ENCODE data around the gene ZNF346.

ZNF346 gene

DNA sequence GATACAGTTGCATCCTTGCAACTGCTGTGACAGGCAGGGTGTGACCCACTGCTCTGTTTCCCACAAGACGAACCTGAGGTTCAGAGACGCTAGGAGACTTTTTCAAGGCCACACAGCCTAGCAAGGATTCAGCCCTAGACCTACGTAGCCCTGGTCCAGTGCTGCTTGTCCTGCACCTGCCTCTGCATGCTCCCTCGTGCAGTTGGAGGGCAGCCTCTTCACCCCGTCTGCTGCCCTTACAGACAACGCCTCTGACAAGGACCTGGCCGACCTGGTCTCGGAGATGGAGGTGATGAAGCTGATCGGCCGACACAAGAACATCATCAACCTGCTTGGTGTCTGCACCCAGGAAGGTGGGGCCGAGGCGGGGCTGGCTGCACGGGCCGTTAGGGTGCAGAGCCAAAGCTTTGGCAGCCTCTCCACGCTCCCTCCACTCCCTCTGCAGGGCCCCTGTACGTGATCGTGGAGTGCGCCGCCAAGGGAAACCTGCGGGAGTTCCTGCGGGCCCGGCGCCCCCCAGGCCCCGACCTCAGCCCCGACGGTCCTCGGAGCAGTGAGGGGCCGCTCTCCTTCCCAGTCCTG is 72.7 kb downstream of the ZNF346 start:
- DNase-seq (ENCODE audit: low spot score): no peak

DNA sequence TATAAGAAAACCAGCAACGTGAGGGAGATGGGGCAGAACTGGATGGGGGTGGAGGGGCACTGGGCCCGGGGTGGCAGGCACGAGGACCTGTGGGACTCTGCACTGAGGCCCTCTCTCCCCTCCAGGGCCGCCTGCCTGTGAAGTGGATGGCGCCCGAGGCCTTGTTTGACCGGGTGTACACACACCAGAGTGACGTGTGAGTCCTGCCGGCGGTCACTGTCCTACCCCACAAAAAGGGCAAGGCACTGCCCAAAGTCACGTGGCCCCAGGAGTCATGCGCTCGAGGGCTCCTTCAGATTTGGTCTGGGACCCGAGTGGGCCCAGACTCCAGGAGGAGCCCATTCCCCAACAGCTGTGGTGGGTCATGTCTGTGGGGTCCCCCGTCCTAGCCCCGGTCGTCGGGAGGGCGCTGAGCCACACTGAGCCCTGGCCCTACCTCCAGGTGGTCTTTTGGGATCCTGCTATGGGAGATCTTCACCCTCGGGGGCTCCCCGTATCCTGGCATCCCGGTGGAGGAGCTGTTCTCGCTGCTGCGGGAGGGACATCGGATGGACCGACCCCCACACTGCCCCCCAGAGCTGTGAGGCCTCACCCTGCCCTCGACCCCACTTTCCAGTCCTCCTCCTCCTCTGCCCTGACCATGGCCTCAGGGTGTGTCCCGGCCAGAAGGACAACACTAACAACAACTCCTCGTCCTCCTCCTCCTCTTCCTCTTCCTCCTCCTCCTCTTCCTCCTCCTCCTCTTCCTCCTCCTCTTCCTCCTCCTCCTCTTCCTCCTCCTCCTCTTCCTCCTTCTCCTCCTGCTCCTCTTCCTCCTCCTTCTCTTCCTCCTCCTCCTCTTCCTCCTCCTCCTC is 73.9 kb downstream of the ZNF346 start:
- no peak for DNase-seq (ENCODE audit: low spot score)

DNA sequence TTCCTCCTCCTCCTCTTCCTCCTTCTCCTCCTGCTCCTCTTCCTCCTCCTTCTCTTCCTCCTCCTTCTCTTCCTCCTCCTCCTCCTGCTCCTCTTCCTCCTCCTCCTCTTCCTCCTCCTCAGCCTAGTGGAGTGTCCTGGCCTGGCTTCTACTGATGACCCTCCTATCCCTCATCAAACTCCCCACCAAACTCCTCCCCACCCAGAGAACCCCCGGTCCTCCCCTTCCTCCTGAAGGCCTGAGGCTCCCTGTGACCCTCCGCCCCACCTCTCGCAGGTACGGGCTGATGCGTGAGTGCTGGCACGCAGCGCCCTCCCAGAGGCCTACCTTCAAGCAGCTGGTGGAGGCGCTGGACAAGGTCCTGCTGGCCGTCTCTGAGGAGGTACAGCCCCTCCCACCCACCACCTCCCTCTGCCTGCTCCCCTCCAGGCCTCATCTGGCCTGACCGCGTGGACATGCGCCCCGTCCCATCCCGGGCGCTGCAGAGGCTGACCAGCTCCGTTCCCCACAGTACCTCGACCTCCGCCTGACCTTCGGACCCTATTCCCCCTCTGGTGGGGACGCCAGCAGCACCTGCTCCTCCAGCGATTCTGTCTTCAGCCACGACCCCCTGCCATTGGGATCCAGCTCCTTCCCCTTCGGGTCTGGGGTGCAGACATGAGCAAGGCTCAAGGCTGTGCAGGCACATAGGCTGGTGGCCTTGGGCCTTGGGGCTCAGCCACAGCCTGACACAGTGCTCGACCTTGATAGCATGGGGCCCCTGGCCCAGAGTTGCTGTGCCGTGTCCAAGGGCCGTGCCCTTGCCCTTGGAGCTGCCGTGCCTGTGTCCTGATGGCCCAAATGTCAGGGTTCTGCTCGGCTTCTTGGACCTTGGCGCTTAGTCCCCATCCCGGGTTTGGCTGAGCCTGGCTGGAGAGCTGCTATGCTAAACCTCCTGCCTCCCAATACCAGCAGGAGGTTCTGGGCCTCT is 74.8 kb downstream of the ZNF346 start:
- no peak for DNase-seq (ENCODE audit: low spot score)

DNA sequence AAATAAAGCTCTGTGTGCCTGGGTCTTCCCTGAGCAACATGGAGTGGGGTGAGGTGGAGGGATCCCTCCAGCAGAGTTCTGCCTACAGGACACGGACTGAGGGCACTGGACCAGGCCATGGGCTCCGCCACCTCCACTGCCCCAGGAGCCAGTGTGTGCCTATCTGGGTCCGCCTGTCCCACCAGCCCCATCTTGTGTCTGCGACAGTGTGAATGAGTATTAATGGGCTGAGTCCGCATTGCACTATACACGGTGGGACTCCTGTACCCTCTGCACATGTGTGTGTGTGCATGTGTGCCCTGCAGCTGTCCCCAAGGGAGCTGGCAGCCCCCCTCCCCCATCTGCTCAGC is 75.6 kb downstream of the ZNF346 start:
- no peak for DNase-seq (ENCODE audit: low spot score)

DNA sequence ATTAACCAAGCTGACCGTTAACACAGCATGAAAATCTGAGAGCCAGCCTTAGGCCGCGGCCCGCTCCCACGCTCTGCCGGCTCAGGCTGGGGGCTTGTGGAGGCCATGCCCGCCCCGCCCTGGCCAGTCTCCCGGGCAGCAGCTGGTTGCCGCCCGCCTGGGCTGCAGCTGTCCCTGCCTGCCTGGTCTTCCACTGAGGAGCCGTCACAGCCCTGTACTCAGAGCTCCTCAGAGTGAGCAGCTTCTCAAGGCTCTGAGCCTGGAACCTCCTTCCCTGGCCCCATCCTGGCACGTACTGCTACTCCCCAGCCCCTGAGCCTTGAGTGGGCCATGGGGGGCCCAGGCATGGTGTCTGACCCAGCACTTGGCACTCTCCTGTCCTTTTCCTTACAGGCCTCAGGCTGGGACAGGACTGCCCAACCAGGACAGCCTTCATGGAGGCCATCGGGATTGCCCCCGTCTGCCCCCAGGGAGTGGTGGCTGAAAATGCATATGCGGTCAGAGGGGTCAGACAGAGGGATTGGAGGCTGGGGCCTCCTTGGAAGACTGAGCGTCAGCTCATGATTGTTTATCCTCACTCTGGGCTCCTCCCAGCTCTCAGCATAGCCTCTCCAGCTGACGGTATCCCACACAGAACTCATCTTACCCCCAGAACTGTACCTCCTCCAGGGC is 76.1 kb downstream of the ZNF346 start:
- DNase-seq (ENCODE audit: low spot score): peak; percentile 44

DNA sequence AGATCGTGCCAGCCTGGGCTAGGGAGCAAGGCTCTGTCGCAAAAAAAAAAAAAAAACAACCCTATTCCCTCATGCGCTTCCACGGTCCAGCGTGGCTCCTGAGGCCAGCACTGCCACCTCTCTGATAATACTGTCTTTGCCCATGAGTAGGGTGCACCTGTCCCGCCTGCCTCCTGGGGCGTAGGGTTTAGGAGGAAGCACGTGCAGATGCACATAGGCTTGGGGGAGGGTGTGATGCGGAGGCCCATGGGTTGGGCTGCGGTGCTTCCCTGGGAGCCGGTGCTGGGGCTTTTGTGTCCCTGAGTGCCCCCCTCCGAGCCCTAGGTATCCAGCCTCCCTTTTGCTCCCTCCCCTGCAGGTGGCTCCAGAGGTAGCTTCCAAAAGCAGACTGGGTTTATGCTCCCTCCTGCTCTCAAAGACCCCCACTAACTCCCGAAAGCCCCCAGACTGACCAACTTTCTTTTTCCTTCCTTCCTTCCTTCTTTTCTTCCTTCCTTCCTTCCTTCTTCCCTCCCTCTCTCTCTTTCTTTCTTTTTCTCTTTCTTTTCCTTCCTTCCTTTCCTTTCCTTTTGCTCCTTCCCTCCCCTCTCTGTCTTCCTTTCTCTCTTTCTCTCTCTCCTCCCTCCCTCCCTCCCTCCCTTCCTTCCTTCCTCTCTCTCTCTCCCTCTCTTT is 77.1 kb downstream of the ZNF346 start:
- DNase-seq (ENCODE audit: low spot score): no peak

DNA sequence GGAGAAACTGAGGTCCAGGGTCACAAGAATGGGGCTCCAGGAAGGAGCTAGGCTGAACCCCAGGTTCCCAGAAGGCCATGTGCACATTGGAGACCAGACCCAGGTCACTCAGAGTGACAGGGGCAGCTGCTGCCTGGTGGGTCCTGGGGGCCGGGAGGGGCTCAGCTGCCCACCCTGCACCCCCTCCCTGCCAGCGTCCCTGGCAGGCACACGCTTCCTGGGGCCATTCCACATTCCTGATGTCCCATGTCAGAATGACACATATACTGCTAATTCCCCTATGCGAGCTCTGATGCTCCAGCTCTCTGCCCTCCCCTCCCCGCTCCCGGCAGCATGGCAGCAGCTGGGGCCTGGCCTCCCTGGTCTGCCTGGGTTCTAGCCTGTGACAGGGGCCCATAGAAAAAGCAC is 78.2 kb downstream of the ZNF346 start:
- DNase-seq (ENCODE audit: low spot score): no peak

DNA sequence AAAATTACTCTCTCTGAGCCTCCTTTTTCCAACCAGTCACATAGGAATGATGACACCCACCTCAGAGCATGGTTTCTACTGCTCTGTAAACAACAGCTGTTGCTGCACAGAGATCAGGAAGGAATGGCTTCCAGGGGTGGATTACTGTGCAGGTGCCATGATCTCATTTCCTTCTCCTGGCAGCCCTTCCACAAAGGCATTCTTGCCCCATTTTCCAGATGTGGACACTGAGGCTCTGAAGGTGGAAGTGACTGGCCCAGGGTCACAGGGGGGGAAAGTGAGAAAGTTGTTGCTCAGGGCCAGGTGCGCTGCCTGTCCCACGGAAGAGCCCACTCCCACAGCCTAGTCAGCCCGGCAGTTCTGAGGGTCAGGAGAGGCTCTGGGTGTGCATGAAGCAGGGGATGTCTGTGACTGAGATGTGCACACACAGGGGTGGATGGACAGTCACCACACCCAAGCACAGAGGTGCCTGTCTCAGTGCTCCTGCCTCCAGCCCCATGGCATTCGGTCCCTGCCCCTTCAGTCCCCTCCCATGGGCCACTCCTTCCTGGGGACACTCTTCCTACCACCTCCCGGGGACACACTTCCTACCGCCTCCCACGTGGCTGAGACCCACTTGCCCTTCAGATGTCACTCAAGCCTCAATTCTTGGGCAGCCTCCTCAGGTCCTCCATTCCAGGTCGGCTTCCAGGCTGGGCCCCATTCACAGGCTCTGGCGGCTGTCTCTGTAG is 81.2 kb downstream of the ZNF346 start:
- no peak for DNase-seq (ENCODE audit: low spot score)

DNA sequence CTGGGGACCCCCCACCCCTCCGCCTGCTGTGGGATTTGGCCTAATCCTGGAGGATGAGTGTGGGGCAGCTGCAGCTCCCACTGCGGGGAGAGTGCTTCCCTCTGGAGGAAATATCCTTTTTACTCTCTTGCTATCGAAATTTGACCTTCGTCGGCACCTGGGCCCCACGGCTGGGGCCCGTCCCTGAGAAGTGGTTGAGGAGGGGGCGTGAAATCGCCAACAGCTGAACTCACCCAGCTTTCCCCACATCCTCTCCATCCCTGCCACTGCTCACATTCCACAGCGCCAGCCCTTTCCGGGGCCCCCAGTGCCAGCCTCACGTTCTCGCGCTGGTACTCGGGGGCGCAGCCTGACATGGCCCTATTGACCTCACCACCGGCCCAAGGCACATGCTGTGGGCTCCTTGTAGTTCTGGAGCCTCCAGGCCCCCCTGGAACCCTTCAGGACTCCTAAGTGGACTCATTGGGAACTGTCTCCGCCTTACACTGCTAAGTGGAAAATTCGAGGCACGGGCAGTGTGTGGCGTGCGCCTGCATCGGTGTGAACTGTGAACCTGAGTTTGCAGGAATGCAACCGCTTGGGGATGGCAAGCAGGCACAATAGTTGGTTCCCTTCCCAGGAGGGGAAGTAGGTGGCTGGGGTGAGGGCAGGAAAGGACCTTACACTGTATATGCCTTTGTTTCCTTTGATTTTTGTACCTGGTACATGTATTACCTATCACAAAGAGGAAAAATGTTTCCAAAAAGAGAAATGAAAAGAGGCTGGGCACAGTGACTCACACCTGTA is 83.4 kb downstream of the ZNF346 start:
- DNase-seq (ENCODE audit: low spot score): no peak

DNA sequence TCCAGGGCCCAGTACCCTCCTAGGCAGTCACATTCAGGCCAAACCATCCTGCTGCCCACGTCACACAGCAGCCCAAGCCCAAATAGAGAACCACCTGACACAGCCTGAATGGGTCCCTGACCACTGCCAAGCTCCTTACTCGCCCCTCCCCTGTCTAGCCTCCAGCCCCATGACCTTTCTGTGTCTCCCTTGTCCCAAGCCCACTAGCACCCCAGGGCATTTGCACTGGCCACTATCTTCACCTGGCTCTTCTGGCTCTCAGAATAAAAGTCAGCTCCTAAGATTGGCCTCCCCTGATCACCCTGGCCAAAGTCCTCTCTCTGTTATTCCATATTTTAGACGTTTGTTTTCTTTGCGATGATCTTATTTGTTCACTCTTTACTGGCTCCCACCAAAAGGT is 84.7 kb downstream of the ZNF346 start:
- DNase-seq (ENCODE audit: low spot score): no peak

DNA sequence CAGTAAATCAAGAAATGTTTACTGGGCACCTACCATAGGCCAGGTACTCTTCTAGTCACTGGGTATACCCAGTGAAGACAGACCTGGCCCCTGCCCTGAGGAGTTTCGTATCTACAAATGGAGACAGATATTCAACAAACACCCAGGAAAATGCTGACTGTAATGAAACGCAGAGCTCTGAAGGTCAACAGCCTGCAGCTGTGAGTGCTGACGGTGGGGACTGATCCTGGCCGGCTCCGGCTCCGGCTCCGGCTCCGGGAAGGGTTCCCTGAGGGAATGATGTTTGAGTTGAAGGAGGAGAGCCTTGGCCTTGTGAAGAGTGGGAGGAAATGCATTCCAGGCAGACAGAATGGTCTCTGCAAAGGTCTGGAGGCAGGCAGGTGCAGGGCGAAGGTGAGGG is 87.3 kb downstream of the ZNF346 start:
- no peak for DNase-seq (ENCODE audit: low spot score)

DNA sequence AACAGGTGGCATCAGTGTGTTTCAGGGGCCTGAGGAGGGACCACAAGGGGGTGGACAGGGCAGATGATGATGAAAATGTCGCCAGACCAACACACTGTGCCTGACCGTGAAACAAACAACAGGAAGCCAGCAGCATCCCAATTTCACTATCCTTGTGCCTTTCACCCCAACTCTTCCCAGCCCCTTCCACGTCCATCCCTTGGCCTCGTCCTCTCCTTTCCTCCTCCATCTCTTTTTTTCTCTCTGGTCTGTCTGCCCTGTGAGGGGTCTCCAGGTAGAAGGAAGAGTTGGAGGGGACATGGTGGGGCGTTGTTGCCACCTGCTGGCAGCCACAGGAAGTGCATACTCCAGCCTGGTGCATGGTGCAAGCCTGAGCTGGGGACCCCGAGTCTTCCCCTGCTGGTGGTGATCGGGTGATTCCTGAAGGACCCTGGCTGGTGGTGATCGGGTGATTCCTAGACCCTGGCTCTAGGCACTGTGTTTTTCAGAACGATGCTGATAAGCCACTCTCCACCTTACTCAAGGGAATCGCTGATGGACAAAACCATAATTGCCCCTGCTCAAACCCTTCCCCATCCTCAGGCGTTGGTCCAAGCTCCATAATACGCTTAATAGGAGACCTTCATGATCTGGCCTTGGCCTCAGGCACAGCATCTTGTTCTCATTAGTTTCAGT is 89.4 kb downstream of the ZNF346 start:
- DNase-seq (ENCODE audit: low spot score): peak; percentile 77

DNA sequence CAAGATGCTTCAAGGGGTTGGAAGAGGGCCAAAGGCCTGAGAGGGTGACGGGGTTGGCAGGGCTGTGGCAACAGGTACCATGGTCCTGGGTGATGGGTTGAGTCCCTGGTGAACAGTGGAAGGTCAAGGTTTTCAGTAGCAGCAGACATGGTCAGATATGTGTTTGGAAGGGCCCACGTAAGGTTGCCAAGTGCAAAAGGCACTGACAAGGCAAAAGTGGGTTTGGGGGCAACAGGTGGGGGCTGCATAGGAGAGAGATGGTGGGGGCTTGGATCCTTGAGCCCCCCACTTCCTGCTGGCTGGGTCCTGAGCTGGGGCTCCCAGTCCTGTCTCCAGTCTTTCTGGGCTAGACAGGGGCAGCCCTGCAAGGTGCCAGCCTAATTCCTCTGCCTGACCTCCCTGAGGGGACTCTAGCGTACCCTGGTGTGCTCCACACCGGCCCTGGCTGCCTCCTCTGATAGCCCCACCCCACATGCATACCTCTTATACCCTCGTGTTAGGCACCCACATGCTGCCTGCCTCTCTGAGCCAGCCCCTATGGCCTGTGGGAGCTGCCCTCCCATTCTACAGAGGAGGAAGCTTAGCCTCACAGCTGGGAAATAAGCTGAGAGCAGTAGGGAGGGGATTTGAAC is 90.2 kb downstream of the ZNF346 start:
- no peak for DNase-seq (ENCODE audit: low spot score)

DNA sequence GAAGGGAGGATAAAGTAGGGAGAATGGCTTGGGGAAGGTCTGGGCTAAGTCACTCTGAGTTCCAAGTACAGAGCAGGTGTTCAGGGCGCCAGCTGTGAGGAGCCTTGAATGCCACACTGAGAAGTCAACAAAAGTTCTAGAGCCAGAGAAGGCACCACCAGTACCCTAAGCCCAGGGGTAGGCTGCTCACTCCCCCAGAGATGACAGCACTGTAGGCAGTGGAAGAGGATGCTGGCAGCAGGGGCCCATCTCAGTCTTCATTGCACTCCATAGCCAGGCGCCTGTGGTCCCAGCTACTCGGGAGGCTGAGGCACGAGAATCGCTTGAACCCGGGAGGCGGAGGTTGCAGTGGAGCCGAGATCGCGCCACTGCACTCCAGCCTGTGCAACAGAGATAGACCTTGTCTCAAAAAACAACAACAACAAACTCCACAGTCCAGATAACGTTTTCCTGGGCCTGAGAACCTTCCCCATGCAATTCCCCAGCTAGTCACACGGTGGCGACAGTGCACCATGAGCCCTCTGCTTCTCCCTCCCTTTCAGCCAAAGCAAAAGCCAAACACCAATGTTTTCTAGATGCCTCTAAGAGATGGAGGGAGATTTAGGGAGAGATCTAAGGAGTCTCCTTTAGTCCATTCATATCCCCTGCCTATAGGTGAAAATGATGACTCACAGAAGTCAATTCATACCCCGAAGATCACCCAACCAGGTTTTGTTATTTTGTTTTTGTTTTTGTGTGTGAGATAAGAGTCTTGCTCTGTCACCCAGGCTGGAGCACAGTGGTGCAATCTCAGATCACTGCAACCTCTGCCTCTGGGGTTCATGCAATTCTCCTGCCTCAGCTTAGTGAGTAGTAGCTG is 91.3 kb downstream of the ZNF346 start:
- peak; percentile 92 for DNase-seq (ENCODE audit: low spot score)

DNA sequence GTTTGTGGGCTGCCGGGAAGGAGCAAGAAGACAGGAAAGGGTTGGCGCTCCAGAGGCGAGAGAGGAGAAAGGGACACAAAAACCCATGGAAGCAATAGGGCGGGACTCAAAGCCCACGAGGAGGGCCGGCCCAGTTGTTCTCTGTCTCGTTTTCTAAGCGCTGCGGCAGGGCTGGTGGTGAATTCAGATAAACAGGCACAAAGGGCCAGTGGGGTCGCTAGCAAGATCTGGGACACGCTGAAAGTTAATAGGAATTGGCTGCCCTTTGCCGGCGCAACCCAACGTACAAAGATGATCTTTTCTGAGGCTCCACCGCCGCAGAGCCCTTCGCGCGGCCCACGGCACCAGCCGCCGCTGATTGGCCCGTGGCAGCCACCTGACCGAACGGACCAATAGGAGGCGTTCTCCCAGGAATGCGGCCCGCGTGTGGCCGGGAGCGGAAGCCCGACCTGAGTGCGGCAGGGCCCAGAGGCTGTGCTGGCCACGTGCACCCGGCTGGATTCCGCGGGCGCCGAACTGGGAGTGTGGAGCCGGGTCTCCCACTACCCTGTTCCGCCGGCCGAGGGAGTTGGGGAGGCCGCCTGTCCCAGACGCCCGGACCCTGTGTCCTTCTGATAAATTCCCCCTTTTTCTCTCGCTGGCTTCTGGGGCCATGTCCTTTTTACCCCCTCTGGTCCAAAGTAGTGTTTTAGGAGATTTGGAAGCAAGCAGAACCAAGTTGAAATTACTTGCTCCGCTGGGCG is 94.3 kb downstream of the ZNF346 start:
- DNase-seq (ENCODE audit: low spot score): peak; percentile 93

DNA sequence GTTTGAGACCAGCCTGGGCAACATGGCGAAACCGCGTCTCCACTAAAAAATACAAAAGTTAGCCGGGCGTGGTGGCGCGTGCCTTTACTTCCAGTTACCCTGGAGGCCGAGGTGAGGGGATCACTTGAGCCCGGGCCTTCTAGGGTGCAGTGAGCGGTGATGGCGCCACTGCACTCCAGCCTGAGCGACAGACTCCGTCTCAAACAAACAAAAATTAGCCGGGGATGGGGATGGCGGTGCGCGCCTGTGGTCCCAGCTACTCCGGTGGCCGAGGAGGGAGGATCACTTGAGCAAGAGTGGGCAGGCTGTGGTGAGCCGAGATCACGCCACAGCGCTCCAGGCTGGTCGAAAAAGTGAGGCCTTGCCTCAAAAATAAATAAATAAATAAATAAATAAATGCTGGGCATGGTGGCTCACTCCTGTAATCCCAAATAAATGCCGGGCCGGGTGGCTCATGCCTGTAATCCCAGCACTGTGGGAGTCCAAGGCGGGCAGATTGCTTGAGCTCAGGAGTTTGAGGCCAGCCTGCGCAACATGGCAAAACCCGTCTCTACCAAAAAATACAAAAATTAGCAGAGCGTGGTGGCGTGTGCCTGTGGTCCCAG is 95.0 kb downstream of the ZNF346 start:
- DNase-seq (ENCODE audit: low spot score): no peak

DNA sequence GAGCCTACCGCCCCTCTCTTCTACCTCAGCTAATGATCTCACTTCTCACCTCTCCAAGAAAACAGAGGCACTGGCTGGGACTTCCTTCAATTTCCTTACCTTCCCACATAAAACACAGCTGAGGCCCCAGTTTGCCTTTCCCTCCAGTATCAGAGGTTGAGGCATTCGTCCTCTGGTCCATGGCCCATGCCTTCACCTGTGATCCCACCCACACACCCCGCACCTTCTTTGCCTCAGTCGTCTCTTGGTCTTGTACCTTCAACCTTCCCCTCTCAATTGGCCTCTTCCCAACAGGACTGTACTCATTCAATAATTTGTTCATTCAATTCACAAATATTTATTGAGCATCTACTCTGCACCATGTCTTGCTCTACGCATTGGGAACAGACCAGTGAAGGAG is 100.1 kb downstream of the ZNF346 start:
- DNase-seq (ENCODE audit: low spot score): no peak

Measured in Ammon's horn (tissue), 1 donor.